ENCODE measurements around the gene STX3. TPM values are rescaled to one million over a fixed set of nuclear protein-coding genes. Genes with fewer than 3 reads are reported as not detected.

STX3 gene
- 41.6 and 42.6 TPM in 2 replicates for total RNA-seq (2014; rRNA removed; shearing (Covaris generic))
- 19.5 and 21.9 TPM in 2 replicates for polyA plus RNA-seq (2015; cell fraction: cytosol; rRNA removed)
- polyA plus RNA-seq (2015; cell fraction: nucleus; rRNA removed): 19.6 and 22.3 TPM in 2 replicates

GRCh38 chr11:59754859-59755700 lies at the start of gene STX3:
Gene STX3, plus strand, starts transcription at chr11:59755376. Its CDS starts 230 bp downstream, at chr11:59755606.
- DNase-seq (ENCODE audit: low read depth): peak; percentile 86

- DNase-seq (ENCODE audit: low read depth): peak; percentile 96
Measured at GRCh38 chr11:59706518-59707285, 48.5 kb upstream of the STX3 start.

DNA sequence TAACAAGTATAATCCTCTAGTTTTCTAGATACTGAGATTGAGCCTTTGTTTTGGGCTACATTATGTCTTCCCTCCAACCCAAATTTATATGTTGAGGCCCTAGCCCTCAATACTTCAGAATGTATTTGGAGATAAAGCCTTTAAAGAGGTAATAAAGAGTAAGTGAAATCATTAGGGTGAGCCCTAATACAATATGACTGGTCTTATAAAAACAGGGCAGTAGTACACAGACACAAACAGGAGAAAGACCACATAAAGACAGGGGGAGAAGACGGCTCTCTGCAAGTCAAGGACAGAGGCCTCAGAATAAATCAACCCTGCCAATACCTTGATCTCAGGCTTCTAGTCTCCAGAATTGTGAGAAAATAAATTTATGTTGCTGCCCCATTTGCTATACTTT lies 47.8 kb upstream of the STX3 start:
- DNase-seq (ENCODE audit: low read depth): no peak

GRCh38 chr11:59708537-59708936 lies 46.6 kb upstream of the STX3 start:
- peak; percentile 28 for DNase-seq (ENCODE audit: low read depth)

- no peak for DNase-seq (ENCODE audit: low read depth)
Measured at GRCh38 chr11:59710136-59710847, 44.9 kb upstream of the STX3 start.

GRCh38 chr11:59713745-59714144 lies 41.4 kb upstream of the STX3 start, which contains the start of gene OR10V1:
Gene OR10V1, minus strand, starts transcription at chr11:59713845. Its CDS starts 0 bp downstream, at chr11:59713845.
- no peak for DNase-seq (ENCODE audit: low read depth)

- DNase-seq (ENCODE audit: low read depth): no peak
Measured at GRCh38 chr11:59716051-59716450, 39.1 kb upstream of the STX3 start.

- DNase-seq (ENCODE audit: low read depth): no peak
Measured at GRCh38 chr11:59719556-59719955, 35.6 kb upstream of the STX3 start.

DNA sequence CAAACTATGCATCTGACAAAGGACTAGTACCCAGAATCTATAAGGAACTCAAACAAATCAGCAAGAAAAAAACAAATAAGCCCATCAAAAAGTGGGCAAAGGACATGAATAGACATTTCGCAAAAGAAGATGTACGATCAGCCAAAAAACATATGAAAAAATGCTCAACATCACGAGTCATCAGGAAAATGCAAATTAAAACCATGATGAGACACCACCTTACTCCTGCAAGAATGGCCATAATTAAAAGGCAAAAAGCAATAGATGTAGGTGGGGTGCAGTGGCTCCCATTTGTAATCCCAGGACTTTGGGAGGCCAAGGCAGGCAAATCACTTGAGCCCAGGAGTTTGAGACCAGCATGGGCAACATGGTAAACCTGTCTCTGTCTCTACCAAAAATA lies 31.1 kb upstream of the STX3 start:
- DNase-seq (ENCODE audit: low read depth): no peak

- DNase-seq (ENCODE audit: low read depth): no peak
Measured at GRCh38 chr11:59727426-59727825, 27.8 kb upstream of the STX3 start.

DNA sequence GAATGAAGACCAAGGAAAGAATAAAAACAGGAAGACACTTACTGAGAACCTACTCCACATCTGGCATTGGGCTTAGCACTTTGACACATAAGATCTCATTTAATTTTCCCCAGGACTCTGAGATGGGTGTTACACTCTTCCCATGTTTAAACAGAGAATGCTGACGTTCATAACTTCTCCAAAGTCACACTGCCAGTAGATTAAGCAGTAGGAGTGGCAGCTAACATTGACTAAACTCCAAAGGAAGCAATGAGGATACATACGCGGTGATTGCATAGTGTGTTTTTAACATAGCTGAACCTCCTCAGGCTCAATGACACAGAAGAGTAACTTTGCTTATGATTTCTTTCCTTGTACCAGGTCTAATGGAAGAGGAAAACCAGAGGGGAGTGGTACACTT lies 27.0 kb upstream of the STX3 start:
- no peak for DNase-seq (ENCODE audit: low read depth)

GRCh38 chr11:59728913-59729312 lies 26.3 kb upstream of the STX3 start:
- peak; percentile 58 for DNase-seq (ENCODE audit: low read depth)

DNA sequence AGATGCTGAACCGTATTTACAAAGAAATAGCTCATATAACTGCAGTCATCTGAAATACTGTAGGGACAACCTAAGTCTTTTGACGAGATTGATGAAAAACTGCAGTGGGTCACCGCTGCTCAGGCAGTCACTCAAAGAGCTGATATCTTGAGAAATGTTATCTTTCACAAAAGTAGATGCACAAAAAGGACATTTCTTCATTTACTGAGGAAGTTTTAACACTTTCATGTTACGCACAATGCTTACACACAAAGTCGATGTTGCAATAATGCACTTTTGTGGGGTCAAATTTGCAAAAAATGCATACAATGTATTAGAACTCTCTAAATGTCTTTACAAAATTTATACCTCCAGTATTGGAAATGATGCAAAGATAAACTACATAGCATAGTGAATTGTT lies 25.3 kb upstream of the STX3 start:
- DNase-seq (ENCODE audit: low read depth): no peak

DNA sequence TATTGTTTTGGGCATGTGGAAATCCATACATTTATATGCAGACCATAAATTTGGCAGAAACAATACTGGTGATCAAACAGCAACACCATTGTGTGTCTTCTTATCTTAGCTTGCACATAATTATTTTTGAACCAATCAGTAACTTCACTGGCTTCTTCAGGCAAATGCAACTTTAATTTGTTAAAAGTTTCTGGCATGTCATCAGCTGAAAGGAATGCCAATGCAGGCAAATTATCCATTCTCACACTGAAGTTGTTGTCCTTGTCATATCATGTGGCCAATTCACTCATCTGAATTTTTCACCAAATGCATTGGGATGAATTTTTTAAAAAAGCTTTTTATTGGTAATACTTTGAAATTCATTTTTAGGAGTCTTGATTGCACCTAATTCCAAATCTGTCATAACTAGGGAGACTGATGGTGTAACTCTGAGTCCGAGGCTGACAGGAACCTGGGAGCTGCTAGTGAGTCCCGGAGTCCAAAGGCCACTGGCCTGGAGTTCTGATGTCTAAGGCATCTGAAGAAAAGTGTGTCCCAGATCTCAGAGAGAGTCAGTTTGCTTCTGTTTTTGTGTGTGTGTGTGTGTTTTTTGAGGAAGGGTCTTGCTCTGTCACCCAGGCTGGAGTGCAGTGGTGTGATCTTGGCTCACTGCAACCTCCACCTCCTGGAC lies 24.1 kb upstream of the STX3 start:
- DNase-seq (ENCODE audit: low read depth): no peak

- DNase-seq (ENCODE audit: low read depth): no peak
Measured at GRCh38 chr11:59746111-59746510, 9.1 kb upstream of the STX3 start.

DNA sequence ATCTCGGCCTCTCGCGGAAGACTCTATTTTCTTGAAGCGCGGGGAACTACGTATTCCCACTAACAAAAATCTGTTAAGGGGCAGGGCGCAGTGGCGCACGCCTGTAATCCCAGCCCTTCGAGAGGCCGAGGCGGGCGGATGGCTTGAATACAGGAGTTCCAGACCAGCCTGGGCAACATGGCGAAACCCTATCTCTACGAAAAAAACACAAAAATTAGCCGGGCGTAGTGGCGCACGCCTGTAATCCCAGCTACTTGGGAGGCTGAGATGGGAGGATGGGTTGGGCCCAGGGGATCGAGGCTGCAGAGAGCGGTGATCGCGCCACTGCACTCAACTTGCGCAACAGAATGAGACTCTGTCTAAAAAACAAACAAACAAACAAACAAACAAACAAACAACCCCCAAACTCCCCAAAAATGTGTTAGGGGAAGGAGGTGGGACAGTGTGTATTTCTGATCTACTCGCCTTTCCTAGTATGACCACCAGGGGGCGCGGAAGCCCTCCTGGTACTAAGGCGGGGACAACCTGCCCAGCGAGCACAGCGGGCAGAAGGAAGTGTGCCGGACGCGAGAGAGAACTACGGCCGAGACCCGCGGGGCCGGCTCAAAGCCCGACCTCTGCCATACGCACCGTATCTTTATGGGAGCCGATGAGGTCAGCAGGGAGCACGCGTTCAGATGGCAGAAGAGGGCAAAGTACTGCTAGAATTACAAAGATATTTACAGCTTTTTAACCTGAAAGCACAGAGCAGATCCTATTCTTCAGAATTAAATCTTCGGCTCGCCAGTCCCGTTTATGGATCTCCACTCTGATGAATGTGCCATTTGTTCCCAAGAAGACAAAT lies 1.3 kb upstream of the STX3 start:
- DNase-seq (ENCODE audit: low read depth): peak; percentile 76

DNA sequence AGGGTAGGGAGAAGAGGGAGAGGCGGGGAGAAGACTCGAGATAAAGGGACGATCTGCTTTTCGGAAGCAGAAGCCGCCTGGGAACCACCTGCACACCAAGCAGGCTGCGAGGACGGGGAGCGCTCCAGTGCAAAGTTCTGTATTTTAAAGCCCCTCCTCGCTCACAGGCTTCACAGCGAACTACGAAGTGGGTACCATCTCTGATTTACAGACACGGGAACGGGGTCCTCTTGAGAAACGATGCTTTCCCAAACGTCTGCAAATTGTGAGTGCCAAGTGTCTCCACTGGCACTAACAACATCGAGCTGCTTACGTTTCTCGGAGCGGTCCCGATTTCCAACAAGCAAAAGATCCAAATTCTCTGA lies 700 bp upstream of the STX3 start:
- no peak for DNase-seq (ENCODE audit: low read depth)

DNA sequence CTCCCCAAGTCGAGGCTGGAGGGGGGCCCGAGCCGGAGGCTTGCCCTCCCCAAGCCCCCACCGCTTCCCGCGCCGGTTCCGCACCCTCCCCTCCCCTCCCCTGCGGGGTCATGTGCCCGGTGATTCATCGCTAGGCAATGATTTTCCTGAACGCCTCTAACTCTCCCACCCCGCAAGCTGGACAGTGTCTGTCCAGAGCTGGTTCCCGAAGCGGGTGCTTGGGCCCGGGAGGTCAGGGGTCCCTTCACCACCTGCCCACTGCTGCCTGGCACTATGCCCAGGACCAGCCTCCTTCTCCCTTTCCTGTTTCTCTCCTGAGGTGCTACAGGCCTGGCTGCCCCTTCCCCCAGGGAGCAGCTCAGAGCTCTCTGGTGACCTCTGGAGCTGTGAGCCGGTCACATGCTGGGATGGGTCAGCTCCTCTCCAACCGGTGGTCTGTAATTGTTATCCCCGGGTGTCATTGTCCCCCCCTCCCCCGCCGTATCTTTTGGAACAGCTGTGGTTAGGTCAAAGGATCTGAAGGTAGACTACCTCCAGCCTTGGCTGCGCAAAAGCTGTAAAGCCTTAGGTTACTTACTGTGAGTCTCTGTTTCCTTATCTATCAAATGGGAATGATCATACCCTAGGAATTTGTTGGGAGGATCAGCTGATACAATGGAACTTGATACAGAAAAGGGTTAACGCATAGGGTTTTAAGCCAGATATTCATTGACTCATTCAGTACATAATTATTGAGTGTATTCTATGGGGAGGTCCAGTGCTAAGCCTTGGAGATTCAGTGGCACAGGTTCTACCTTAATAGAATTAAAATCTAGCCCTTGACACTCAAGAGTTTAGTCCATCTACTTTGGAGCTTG lies 753 bp downstream of the STX3 start:
- peak; percentile 80 for DNase-seq (ENCODE audit: low read depth)

GRCh38 chr11:59756558-59756840 lies 1.3 kb downstream of the STX3 start:
- no peak for DNase-seq (ENCODE audit: low read depth)

Data from HT1080 (cell line).